ENCODE data around the gene ACP7.
"Not testable (repeated sequence)": the region's sequence is repeated elsewhere in the genome, so short reads cannot be mapped to it uniquely, and the experiment has no call there.

ACP7 gene

DNA sequence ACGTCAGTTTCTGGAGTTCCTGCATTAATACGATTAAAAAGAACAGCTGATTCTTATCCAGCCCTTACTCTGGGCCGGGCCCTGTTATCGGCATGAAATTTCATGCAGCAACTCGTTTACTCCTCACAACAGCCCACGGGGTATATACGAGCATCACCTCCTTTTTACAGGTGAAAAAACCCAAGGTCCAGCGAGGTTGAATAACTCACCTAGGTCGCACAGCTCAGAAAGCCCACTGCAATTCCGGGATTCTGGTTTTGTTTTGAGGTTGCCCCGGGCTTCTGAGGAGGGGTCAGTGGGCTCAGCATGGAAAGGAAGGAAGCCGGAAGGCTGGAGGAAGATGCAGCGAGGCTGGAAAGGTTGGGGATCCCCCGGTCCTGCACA, 577 bp upstream of the ACP7 start:
- 2% methylated on average over 14 of the region's 14 CpGs for WGBS (ENCODE audit: insufficient coverage)
- peaks cover 8 to 23% (median 17%) of the 10 kb centered on the region in 4 experiments for H3K4me1 ChIP-seq (ENCODE audit: control extremely low read depth in 1 of 4, control insufficient read depth in 4 of 4, insufficient read depth in 4 of 4, low read length in 3 of 4)
- peaks cover 0 to 52% (median 22%) of the 10 kb centered on the region in 5 experiments for H3K27me3 ChIP-seq (replicated peaks in 2 of 5; ENCODE audit: control insufficient read depth in 4 of 5, insufficient read depth in 5 of 5, low read length in 4 of 5)
- peak overlapping the region in 2 of 7 experiments; percentile 7 to 8 for H3K4me3 ChIP-seq (ENCODE audit: control insufficient read depth in 1 of 7, extremely low read depth in 1 of 7, insufficient read depth in 4 of 7, low read depth in 2 of 7, low read length in 6 of 7)
- DNase-seq = no peak
- ChIA-PET POLR2A (no interaction called here), CTCF (interaction anchor here (1.4 to 2.3 kb wide), 2 partner anchors 16 to 32 kb away, joined by 3 to 9 read pairs; no protein-coding TSS in a partner anchor)
- no peaks in the 10 kb centered on the region for H3K36me3 ChIP-seq (ENCODE audit: control insufficient read depth in 4 of 4, insufficient read depth in 4 of 4, low read length in 3 of 4)
- H3K9me3 ChIP-seq (ENCODE audit: control extremely low read depth in 1 of 5, control insufficient read depth in 4 of 5, insufficient read depth in 2 of 5, low read depth in 1 of 5, low read length in 4 of 5) = no peaks in the 10 kb centered on the region
- no peak overlapping the region for H3K27ac ChIP-seq (ENCODE audit: insufficient read depth in 1 of 2, low read depth in 1 of 2, low read length in 2 of 2, poor library complexity in 1 of 2, severe bottlenecking in 2 of 2)

DNA sequence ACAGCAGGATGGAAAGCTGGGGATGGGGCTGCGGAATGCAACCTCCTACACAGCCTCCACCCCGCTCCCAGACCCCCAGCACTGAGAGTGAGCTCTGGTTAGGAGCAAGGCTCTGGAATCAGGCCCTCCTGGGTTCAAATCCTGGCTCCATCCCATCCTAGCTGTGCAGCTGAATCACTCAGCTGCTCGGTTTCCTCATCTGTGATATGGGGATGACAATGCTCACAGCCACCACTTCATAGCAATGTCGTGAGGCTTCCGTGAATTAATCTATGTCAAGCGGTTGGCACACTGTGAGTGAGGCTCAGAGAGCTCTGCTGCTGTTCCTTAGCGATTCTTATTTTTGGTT, 538 bp downstream of the ACP7 start:
- peaks cover 8 to 23% (median 17%) of the 10 kb centered on the region in 4 experiments for H3K4me1 ChIP-seq (ENCODE audit: control extremely low read depth in 1 of 4, control insufficient read depth in 4 of 4, insufficient read depth in 4 of 4, low read length in 3 of 4)
- DNase-seq = no peak
- POLR2A ChIA-PET = no interaction called here
- no peaks in the 10 kb centered on the region for H3K9me3 ChIP-seq (ENCODE audit: control extremely low read depth in 1 of 5, control insufficient read depth in 4 of 5, insufficient read depth in 2 of 5, low read depth in 1 of 5, low read length in 4 of 5)
- CTCF ChIA-PET = no interaction called here
- H3K27ac ChIP-seq (ENCODE audit: insufficient read depth in 1 of 2, low read depth in 1 of 2, low read length in 2 of 2, poor library complexity in 1 of 2, severe bottlenecking in 2 of 2) = no peak overlapping the region
- no peaks in the 10 kb centered on the region for H3K36me3 ChIP-seq (ENCODE audit: control insufficient read depth in 4 of 4, insufficient read depth in 4 of 4, low read length in 3 of 4)
- WGBS (ENCODE audit: insufficient coverage) = 84% methylated on average over 5 of the region's 7 CpGs
- H3K4me3 ChIP-seq (ENCODE audit: control insufficient read depth in 1 of 7, extremely low read depth in 1 of 7, insufficient read depth in 4 of 7, low read depth in 2 of 7, low read length in 6 of 7) = no peak overlapping the region
- H3K27me3 ChIP-seq (replicated peaks in 2 of 5; ENCODE audit: control insufficient read depth in 4 of 5, insufficient read depth in 5 of 5, low read length in 4 of 5) = peaks cover 0 to 52% (median 22%) of the 10 kb centered on the region in 5 experiments

DNA sequence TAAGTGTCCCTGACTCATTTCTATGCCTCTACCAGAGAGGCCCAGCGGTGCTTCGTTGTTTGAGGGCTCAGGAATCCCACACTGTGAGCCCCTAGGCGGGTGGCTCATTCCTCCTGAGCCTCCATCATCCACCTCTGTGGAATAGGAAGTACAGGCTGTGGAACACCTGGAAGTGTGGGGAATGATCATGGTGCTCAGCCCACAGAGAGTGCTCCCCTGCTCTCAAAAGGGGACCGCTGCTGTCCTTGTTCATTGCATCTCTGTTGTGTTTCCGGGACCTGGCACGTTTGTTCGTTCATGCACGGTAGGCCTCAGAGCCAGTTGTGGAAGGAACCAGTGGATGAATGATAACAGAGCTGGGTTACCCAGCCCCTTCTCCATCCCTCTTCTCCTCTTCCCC, 1.2 kb downstream of the ACP7 start:
- 97% methylated on average over 5 of the region's 8 CpGs for WGBS (ENCODE audit: insufficient coverage)
- H3K4me3 ChIP-seq (ENCODE audit: control insufficient read depth in 1 of 7, extremely low read depth in 1 of 7, insufficient read depth in 4 of 7, low read depth in 2 of 7, low read length in 6 of 7) = no peak overlapping the region
- CTCF ChIA-PET = no interaction called here
- peaks cover 0 to 52% (median 22%) of the 10 kb centered on the region in 5 experiments for H3K27me3 ChIP-seq (replicated peaks in 2 of 5; ENCODE audit: control insufficient read depth in 4 of 5, insufficient read depth in 5 of 5, low read length in 4 of 5)
- no peak for DNase-seq
- H3K4me1 ChIP-seq (ENCODE audit: control extremely low read depth in 1 of 4, control insufficient read depth in 4 of 4, insufficient read depth in 4 of 4, low read length in 3 of 4) = peaks cover 8 to 23% (median 17%) of the 10 kb centered on the region in 4 experiments
- no peak overlapping the region for H3K27ac ChIP-seq (ENCODE audit: insufficient read depth in 1 of 2, low read depth in 1 of 2, low read length in 2 of 2, poor library complexity in 1 of 2, severe bottlenecking in 2 of 2)
- H3K9me3 ChIP-seq (ENCODE audit: control extremely low read depth in 1 of 5, control insufficient read depth in 4 of 5, insufficient read depth in 2 of 5, low read depth in 1 of 5, low read length in 4 of 5) = no peaks in the 10 kb centered on the region
- no peaks in the 10 kb centered on the region for H3K36me3 ChIP-seq (ENCODE audit: control insufficient read depth in 4 of 4, insufficient read depth in 4 of 4, low read length in 3 of 4)
- POLR2A ChIA-PET = no interaction called here

DNA sequence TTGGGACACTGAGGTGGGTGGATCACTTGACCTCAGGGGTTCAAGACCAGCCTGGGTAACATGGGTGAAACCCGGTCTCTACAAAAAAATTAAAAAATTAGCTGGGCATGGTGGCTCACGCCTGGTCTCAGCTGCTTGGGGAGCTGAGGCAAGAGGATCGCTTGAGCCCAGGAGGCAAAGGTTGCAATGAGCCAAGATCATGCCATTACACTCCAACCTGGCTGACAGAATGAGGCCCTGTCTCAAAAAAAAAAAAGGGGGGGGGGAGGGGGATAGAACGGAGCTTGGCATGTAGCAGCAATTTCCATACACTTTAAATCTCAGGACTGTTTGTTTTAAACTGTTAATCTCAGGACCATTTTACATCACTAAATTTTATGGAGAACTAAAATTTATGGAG, 2.2 kb downstream of the ACP7 start:
- H3K9me3 ChIP-seq (ENCODE audit: control extremely low read depth in 1 of 5, control insufficient read depth in 4 of 5, insufficient read depth in 2 of 5, low read depth in 1 of 5, low read length in 4 of 5) = no peaks in the 10 kb centered on the region
- no peak for DNase-seq
- peaks cover 0 to 52% (median 20%) of the 10 kb centered on the region in 5 experiments for H3K27me3 ChIP-seq (replicated peaks in 2 of 5; ENCODE audit: control insufficient read depth in 4 of 5, insufficient read depth in 5 of 5, low read length in 4 of 5)
- ChIA-PET CTCF (interaction anchor here (0.9 kb wide), 1 partner anchor 15 kb away, joined by 3 read pairs; no protein-coding TSS in a partner anchor), POLR2A (no interaction called here)
- peaks cover 8 to 21% (median 17%) of the 10 kb centered on the region in 4 experiments for H3K4me1 ChIP-seq (ENCODE audit: control extremely low read depth in 1 of 4, control insufficient read depth in 4 of 4, insufficient read depth in 4 of 4, low read length in 3 of 4)
- 83% methylated on average over 2 of the region's 4 CpGs for WGBS (ENCODE audit: insufficient coverage)
- H3K27ac ChIP-seq (ENCODE audit: insufficient read depth in 1 of 2, low read depth in 1 of 2, low read length in 2 of 2, poor library complexity in 1 of 2, severe bottlenecking in 2 of 2) = no peak overlapping the region
- H3K4me3 ChIP-seq (ENCODE audit: control insufficient read depth in 1 of 7, extremely low read depth in 1 of 7, insufficient read depth in 4 of 7, low read depth in 2 of 7, low read length in 6 of 7) = no peak overlapping the region
- no peaks in the 10 kb centered on the region for H3K36me3 ChIP-seq (ENCODE audit: control insufficient read depth in 4 of 4, insufficient read depth in 4 of 4, low read length in 3 of 4)

DNA sequence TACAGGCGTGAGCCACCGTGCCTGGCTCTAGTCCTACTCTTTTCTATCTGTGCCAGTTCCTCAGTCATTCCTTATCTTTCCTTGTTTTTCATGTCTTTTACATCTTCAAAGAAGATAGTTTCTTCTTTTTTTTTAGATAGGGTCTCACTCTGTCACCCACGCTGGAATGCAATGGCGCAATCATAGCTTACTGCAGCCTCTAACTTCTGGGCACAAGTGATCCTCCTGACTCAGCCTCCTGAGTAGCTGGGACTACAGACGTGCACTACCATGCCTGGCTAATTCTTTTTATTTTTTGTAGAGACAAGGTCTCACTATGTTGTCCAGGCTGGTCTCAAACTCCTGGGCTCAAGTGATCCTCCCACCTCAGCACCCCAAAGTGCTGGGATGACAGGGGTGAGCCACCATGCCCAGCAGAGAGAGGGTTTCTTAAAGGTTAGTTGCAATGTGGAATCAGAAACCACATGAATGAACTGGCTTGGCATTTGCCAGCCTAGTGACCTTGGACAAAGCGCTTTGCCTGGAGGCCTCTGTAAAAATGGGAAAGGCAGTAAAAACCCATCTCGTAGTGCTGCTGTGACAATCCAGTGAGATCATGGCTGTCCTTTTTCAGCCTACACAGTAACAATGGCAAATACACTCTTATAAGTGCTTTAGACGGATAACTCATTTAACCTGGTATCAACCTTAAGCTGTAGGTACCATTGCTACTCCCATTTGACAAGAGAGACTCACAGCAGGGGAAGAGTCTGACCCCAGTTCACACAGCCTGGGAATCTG, 3.9 kb downstream of the ACP7 start:
- H3K4me3 ChIP-seq (ENCODE audit: control insufficient read depth in 1 of 7, extremely low read depth in 1 of 7, insufficient read depth in 4 of 7, low read depth in 2 of 7, low read length in 6 of 7) = no peak overlapping the region
- 98% methylated on average over 8 of the region's 8 CpGs for WGBS (ENCODE audit: insufficient coverage)

DNA sequence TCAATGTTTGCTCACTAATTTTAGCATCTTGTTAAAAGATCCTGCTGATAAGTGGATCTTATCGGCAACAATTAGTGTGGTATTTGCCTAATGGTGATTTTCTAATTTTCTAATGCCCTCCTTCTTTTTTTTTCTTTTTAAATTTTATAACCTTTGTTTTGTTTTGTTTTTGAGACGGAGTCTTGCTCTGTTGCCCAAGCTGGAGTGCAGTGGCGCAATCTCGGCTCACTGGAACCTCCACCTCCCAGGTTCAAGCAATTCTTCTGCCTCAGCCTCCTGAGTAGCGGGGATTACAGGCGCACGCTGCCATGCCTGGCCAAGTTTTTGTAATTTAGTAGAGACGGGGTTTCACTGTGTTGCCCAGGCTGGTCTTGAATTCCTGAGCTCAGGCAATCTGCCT, 5.8 kb downstream of the ACP7 start:
- H3K9me3 ChIP-seq (ENCODE audit: control extremely low read depth in 1 of 5, control insufficient read depth in 4 of 5, insufficient read depth in 2 of 5, low read depth in 1 of 5, low read length in 4 of 5); POLR2A ChIA-PET; H3K36me3 ChIP-seq (ENCODE audit: control insufficient read depth in 4 of 4, insufficient read depth in 4 of 4, low read length in 3 of 4); H3K27ac ChIP-seq (ENCODE audit: insufficient read depth in 1 of 2, low read depth in 1 of 2, low read length in 2 of 2, poor library complexity in 1 of 2, severe bottlenecking in 2 of 2); H3K4me1 ChIP-seq (ENCODE audit: control extremely low read depth in 1 of 4, control insufficient read depth in 4 of 4, insufficient read depth in 4 of 4, low read length in 3 of 4); DNase-seq; H3K4me3 ChIP-seq (ENCODE audit: control insufficient read depth in 1 of 7, extremely low read depth in 1 of 7, insufficient read depth in 4 of 7, low read depth in 2 of 7, low read length in 6 of 7); CTCF ChIA-PET: not testable (repeated sequence)
- 100% methylated on average over 6 of the region's 8 CpGs for WGBS (ENCODE audit: insufficient coverage)
- peaks cover 0 to 22% (median 11%) of the 10 kb centered on the region in 5 experiments for H3K27me3 ChIP-seq (replicated peaks in 2 of 5; ENCODE audit: control insufficient read depth in 4 of 5, insufficient read depth in 5 of 5, low read length in 4 of 5)

More for the DNA sequence above, 3.9 kb downstream of the ACP7 start:
- H3K27me3 ChIP-seq (replicated peaks in 2 of 5; ENCODE audit: control insufficient read depth in 4 of 5, insufficient read depth in 5 of 5, low read length in 4 of 5) = peaks cover 0 to 42% (median 15%) of the 10 kb centered on the region in 5 experiments
- ChIA-PET POLR2A (no interaction called here), CTCF (interaction anchor here (2.6 kb wide), 1 partner anchor 22 kb away, joined by 7 read pairs; no protein-coding TSS in a partner anchor)
- peaks cover 3 to 13% (median 10%) of the 10 kb centered on the region in 4 experiments for H3K4me1 ChIP-seq (ENCODE audit: control extremely low read depth in 1 of 4, control insufficient read depth in 4 of 4, insufficient read depth in 4 of 4, low read length in 3 of 4)
- DNase-seq = no peak
- H3K36me3 ChIP-seq (ENCODE audit: control insufficient read depth in 4 of 4, insufficient read depth in 4 of 4, low read length in 3 of 4) = no peaks in the 10 kb centered on the region
- no peak overlapping the region for H3K27ac ChIP-seq (ENCODE audit: insufficient read depth in 1 of 2, low read depth in 1 of 2, low read length in 2 of 2, poor library complexity in 1 of 2, severe bottlenecking in 2 of 2)
- H3K9me3 ChIP-seq (ENCODE audit: control extremely low read depth in 1 of 5, control insufficient read depth in 4 of 5, insufficient read depth in 2 of 5, low read depth in 1 of 5, low read length in 4 of 5) = no peaks in the 10 kb centered on the region

DNA sequence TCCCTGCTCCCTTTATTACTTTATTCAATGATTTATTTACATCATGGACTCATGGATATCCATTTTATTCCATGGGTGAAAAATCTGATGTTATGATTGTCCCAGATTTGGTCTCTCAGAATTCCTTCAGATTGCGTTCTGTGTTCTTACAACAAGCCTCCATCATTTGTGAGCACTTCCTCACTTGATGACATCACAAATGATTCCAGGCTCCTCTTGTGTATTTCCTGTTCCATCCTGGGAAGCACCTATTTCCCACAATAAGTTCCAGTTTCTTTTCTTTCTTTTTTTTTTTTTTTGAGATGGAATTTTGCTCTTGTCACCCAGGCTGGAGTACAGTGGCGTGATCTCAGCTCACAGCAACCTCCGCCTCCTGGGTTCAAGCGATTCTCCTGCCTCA, 6.7 kb downstream of the ACP7 start:
- WGBS (ENCODE audit: insufficient coverage) = 98% methylated on average over 4 of the region's 4 CpGs
- no peak overlapping the region for H3K4me3 ChIP-seq (ENCODE audit: control insufficient read depth in 1 of 7, extremely low read depth in 1 of 7, insufficient read depth in 4 of 7, low read depth in 2 of 7, low read length in 6 of 7)
- ChIA-PET POLR2A (interaction anchor here (0.6 kb wide), 1 partner anchor 24 kb away, joined by 4 read pairs; no protein-coding TSS in a partner anchor), CTCF (no interaction called here)
- no peaks in the 10 kb centered on the region for H3K4me1 ChIP-seq (ENCODE audit: control extremely low read depth in 1 of 4, control insufficient read depth in 4 of 4, insufficient read depth in 4 of 4, low read length in 3 of 4)
- H3K27me3 ChIP-seq (replicated peaks in 2 of 5; ENCODE audit: control insufficient read depth in 4 of 5, insufficient read depth in 5 of 5, low read length in 4 of 5) = peaks cover 0 to 14% (median 3%) of the 10 kb centered on the region in 5 experiments
- DNase-seq = no peak
- no peaks in the 10 kb centered on the region for H3K9me3 ChIP-seq (ENCODE audit: control extremely low read depth in 1 of 5, control insufficient read depth in 4 of 5, insufficient read depth in 2 of 5, low read depth in 1 of 5, low read length in 4 of 5)
- H3K36me3 ChIP-seq (ENCODE audit: control insufficient read depth in 4 of 4, insufficient read depth in 4 of 4, low read length in 3 of 4) = no peaks in the 10 kb centered on the region
- H3K27ac ChIP-seq (ENCODE audit: insufficient read depth in 1 of 2, low read depth in 1 of 2, low read length in 2 of 2, poor library complexity in 1 of 2, severe bottlenecking in 2 of 2) = no peak overlapping the region

Measured in common myeloid progenitor, CD34-positive (primary cell).